ENCODE data around the gene FGF12. TPM values are rescaled to one million over a fixed set of nuclear protein-coding genes. Genes with fewer than 3 reads are reported as not detected.

FGF12 gene
- total RNA-seq, 2 experiments from 2014 or later: not detected

GRCh38 chr3:192515664-192516045, 211.7 kb downstream of the FGF12 start:
- H3K36me3 Mint-ChIP-seq (ENCODE audit: low read depth): no peaks in the 10 kb centered on the region

DNA sequence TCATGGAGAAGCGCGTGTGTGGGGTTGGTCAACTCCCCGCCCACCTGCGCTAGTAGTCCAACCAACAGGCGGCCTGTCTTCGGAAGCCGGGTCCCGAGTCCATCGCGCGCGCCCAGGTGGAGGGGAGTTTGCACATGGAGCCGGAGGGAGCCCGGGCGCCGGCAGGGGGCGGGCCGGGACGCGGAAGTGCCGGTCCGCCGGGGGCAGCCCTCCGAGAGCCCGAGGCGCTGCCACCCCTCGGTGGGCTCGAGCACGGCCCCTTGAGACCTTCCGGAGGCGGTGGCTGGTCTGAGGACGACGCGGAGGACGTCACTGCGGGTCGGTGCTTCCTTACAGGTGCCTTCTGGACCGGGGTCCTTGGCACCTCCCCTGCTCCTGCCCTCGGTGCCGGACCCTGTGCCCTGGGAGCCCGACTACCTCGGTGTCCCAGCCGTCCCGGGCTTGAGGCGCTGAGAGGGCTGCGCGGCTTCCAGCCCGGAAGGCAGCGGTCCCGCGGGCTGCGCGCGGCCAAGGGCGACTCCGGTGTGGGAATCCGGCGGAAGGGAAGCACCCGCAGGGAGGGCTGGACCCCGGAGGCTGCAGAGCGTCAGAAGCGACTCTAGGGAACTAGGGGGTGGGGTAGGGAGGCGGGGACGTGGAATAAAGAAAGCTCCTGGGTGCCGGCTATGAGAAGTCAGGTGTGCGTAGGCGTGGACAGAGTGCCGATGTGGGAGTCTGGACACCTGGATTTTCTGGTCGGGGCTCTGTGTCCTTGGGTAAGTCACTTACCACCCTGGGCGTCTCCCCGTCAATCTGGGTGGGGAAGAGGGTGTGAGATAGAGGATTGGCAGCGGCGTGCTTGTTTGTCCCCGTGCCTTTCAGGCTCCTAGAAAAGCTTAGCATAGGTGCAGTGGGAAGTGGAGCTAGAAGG, 212.3 kb downstream of the FGF12 start:
- H3K27ac Mint-ChIP-seq: no peak overlapping the region
- Histone ChIP-seq H3K36me3 (ENCODE audit: insufficient read depth, low read length) (no peaks in the 10 kb centered on the region), H3K4me1 (ENCODE audit: insufficient read depth, low read length) (no peaks in the 10 kb centered on the region), H3K9me3 (ENCODE audit: control insufficient read depth in 1 of 2, insufficient read depth in 1 of 2, low read length in 2 of 2) (peaks cover 0 to 16% of the 10 kb centered on the region in 2 experiments), H3K27ac (ENCODE audit: low read depth in 1 of 2, low read length in 2 of 2) (no peak overlapping the region), H3K4me3 (ENCODE audit: low read length) (no peak overlapping the region), H3K27me3 (ENCODE audit: control insufficient read depth in 1 of 2, insufficient read depth in 2 of 2, low read length in 2 of 2) (peaks cover 21 to 37% of the 10 kb centered on the region in 2 experiments)
- intact Hi-C loops (cut with DNase I, micrococcal nuclease): no loop called here
- peaks cover 6% of the 10 kb centered on the region for H3K9me3 Mint-ChIP-seq
- H3K4me3 Mint-ChIP-seq: no peak overlapping the region
- H3K27me3 Mint-ChIP-seq: peaks cover 61% of the 10 kb centered on the region
- ATAC-seq (ENCODE audit: poor library complexity) (no peak), DNase-seq (peak in 1 of 14 experiments; percentile 3)
- no peaks in the 10 kb centered on the region for H3K36me3 Mint-ChIP-seq (ENCODE audit: low read depth)
- POLR2A ChIA-PET: no interaction called here
- peaks cover 6% of the 10 kb centered on the region for H3K4me1 Mint-ChIP-seq (ENCODE audit: low read depth)
- TF ChIP-seq, protein P1, sequence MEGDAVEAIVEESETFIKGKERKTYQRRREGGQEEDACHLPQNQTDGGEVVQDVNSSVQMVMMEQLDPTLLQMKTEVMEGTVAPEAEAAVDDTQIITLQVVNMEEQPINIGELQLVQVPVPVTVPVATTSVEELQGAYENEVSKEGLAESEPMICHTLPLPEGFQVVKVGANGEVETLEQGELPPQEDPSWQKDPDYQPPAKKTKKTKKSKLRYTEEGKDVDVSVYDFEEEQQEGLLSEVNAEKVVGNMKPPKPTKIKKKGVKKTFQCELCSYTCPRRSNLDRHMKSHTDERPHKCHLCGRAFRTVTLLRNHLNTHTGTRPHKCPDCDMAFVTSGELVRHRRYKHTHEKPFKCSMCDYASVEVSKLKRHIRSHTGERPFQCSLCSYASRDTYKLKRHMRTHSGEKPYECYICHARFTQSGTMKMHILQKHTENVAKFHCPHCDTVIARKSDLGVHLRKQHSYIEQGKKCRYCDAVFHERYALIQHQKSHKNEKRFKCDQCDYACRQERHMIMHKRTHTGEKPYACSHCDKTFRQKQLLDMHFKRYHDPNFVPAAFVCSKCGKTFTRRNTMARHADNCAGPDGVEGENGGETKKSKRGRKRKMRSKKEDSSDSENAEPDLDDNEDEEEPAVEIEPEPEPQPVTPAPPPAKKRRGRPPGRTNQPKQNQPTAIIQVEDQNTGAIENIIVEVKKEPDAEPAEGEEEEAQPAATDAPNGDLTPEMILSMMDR (IDR thresholded peaks at IDR 0.05): no peak
- CTCF ChIA-PET: no interaction called here

More at GRCh38 chr3:192515664-192516045, 211.7 kb downstream of the FGF12 start:
- Histone ChIP-seq H3K27ac (ENCODE audit: low read depth in 1 of 2, low read length in 2 of 2) (no peak overlapping the region), H3K27me3 (ENCODE audit: control insufficient read depth in 1 of 2, insufficient read depth in 2 of 2, low read length in 2 of 2) (peaks cover 21 to 37% of the 10 kb centered on the region in 2 experiments), H3K9me3 (ENCODE audit: control insufficient read depth in 1 of 2, insufficient read depth in 1 of 2, low read length in 2 of 2) (peaks cover 0 to 16% of the 10 kb centered on the region in 2 experiments), H3K4me3 (ENCODE audit: low read length) (no peak overlapping the region), H3K4me1 (ENCODE audit: insufficient read depth, low read length) (no peaks in the 10 kb centered on the region), H3K36me3 (ENCODE audit: insufficient read depth, low read length) (no peaks in the 10 kb centered on the region)
- DNase-seq (no peak), ATAC-seq (ENCODE audit: poor library complexity) (no peak)
- ChIA-PET CTCF (no interaction called here), POLR2A (no interaction called here)
- H3K27me3 Mint-ChIP-seq: peaks cover 59% of the 10 kb centered on the region
- H3K4me3 Mint-ChIP-seq: no peak overlapping the region
- intact Hi-C loops (cut with DNase I, micrococcal nuclease): no loop called here
- TF ChIP-seq, protein P1 (IDR thresholded peaks at IDR 0.05): no peak
- H3K4me1 Mint-ChIP-seq (ENCODE audit: low read depth): peaks cover 6% of the 10 kb centered on the region
- H3K9me3 Mint-ChIP-seq: peaks cover 3% of the 10 kb centered on the region
- no peak overlapping the region for H3K27ac Mint-ChIP-seq

DNA sequence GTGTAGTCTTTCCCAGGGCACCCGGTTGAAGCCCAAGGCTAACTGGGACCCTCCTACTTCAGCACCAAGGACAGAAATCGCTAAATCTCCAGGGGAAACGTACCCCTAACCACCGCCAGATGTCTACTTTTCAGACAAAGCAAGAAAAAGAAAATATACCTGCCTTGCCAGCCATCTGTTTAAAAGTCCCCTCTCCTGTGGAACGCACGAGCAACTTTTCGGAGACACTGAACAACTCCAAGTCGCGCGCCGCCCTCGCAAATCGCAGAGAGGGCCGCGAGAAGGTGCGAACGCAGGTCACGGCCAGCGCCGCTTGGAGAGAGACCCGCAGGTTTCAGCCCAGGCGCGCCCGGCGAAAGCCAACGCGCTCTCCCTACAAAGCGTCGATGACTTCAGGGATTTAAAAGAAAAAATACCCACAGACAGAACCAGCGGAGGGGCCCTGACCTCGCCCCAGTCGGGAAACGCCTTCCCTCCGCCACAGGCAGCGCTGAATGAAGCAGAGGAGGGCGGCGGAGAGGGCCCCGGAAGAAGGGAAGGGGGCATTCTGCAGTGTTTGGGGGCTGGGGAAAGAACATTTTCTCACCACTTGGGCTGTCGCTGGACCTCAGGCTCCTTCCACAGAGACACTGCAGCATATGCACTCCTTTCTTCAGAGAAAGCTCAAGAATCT, 213.1 kb downstream of the FGF12 start:
- DNase-seq (no peak), ATAC-seq (ENCODE audit: poor library complexity) (no peak)
- intact Hi-C loops (cut with DNase I, micrococcal nuclease): no loop called here
- no peak overlapping the region for H3K27ac Mint-ChIP-seq
- TF ChIP-seq, protein P1 (IDR thresholded peaks at IDR 0.05): no peak
- Histone ChIP-seq H3K27me3 (ENCODE audit: control insufficient read depth in 1 of 2, insufficient read depth in 2 of 2, low read length in 2 of 2) (peaks cover 21 to 37% of the 10 kb centered on the region in 2 experiments), H3K27ac (ENCODE audit: low read depth in 1 of 2, low read length in 2 of 2) (no peak overlapping the region), H3K4me1 (ENCODE audit: insufficient read depth, low read length) (no peaks in the 10 kb centered on the region), H3K9me3 (ENCODE audit: control insufficient read depth in 1 of 2, insufficient read depth in 1 of 2, low read length in 2 of 2) (peaks cover 0 to 16% of the 10 kb centered on the region in 2 experiments), H3K36me3 (ENCODE audit: insufficient read depth, low read length) (no peaks in the 10 kb centered on the region), H3K4me3 (ENCODE audit: low read length) (no peak overlapping the region)
- no peak overlapping the region for H3K4me3 Mint-ChIP-seq
- peaks cover 67% of the 10 kb centered on the region for H3K27me3 Mint-ChIP-seq
- ChIA-PET POLR2A (no interaction called here), CTCF (no interaction called here)
- H3K9me3 Mint-ChIP-seq: peaks cover 6% of the 10 kb centered on the region
- peaks cover 6% of the 10 kb centered on the region for H3K4me1 Mint-ChIP-seq (ENCODE audit: low read depth)
- no peaks in the 10 kb centered on the region for H3K36me3 Mint-ChIP-seq (ENCODE audit: low read depth)
